Neural progenitor cell (in vitro differentiated cells): ENCODE data around the gene IMP3.

Experiments used
- CTCF ChIP-seq: fragments of 200-600 bp; sonication (generic); IDR thresholded peaks from 2 replicates; pipeline ENCODE4 v1.5.1; 2017; ENCODE audit warnings: antibody characterized with exemption, mild to moderate bottlenecking
- EZH2 ChIP-seq: fragments of 200-600 bp; sonication (generic); IDR thresholded peaks from 2 replicates; pipeline ENCODE4 v1.6.1; 2017; ENCODE audit warnings: antibody characterized with exemption, mild to moderate bottlenecking, moderate library complexity
- EZH2phosphoT487 ChIP-seq: fragments of 200-600 bp; sonication (generic); IDR thresholded peaks from 2 replicates; pipeline ENCODE4 v1.6.1; 2017; ENCODE audit warnings: antibody characterized with exemption

- TF ChIP-seq CTCF (no peak), EZH2phosphoT487 (no peak), EZH2 (no peak)
These were observed 29.8 kb upstream of the IMP3 start for GRCh38 chr15:75669879-75670212.
